GM21447 (cell line): ENCODE results near the gene SP6.

Experiments
- ATAC-seq: cut with Tn5 transposase; IDR thresholded peaks from one replicate; pipeline ENCODE4 v1.9.1; 2021; ENCODE audit not compliant: unreplicated experiment

The SP6 gene

DNA sequence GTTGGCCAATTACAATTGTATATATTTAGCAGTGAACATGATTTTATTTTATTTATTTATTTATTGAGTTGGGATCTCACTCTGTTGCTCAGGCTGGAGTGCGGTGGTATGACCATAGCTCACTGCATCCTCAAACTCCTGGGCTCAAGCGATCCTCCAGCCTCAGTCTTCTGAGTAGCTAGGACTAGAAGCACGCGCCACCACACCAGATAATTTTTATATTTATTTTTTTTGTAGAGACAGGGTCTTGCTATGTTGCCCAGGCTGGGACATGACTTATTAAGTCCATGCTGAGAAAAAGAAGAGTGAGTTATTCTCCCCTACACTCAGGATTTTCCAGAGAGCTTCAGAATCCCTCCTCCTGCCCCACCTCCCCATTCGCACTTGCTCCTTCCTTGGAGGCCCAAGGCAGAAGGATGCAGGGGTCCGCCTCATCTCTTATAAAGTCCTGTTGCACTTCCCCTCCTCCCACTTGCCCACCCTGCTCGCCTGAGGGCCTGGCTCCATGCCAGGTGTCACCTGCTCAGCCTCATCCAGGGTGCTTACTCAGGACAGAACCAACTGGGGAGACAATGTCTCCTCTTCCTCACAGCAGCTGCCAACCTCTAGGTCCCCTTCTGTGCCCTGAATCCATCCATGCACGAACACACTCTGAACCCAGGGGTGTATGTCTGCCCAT is 29.0 kb upstream of the SP6 start:
- no peak for ATAC-seq

DNA sequence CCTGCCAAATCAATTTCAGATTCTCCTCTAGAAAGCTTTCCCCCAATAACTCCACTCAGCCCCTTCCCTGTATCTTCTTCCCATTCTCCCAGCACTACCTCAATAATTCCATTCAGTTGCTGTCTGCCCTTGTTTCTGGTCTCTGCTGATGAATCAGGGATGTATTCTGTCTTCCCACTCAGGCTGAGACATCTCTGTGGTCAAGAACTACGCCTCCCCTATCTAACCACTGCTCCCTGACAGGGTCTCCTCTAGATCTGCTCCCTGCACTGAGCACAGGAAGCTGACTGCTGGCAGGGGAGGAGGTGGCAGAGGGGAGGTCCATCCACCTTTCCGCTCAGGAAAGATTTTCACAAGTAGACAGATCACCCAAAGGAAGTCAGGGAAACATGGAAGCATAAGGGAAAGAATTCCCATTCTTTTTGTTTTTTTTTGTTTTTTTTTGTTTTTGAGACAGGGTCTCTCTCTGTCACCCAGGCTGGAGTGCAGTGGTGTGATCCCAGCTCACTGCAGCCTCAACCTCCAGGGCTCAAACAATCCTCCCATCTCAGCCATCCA is 28.1 kb upstream of the SP6 start:
- ATAC-seq, result no peak

GRCh38 chr17:47878203-47879027 is 27.5 kb upstream of the SP6 start:
- no peak for ATAC-seq

DNA sequence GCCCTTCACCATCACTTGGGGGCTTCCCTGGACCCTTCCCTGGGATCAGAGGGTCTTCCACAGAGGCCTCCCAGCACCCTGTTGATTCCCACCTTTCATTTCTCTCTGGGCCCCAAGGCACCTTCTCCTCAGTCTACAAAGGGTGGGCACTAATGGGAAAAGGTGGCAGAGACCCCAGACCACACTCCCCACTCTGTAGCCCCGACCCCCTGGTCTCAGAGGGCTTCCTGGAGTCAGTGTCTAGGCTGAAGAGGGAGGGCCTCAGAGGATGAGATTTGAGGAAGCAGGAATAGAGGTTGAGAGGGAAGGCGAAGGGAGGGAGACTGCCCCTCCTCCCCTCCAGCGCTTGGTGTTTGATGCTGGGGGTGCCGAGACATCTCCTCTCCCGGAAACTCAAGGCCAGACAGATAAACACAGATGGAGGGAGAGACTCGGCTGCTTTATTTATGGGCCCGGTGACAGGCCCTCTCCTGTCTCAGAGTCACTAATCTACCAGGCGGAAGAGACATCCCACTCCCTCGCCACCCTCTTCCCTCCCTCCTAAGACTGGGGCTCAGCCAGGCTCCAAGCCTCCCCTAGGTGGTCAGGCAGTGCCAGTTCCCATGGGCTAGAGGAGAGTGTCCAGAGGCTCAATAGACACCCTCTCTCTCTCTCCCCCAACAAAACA is 26.5 kb upstream of the SP6 start:
- ATAC-seq, result no peak

DNA sequence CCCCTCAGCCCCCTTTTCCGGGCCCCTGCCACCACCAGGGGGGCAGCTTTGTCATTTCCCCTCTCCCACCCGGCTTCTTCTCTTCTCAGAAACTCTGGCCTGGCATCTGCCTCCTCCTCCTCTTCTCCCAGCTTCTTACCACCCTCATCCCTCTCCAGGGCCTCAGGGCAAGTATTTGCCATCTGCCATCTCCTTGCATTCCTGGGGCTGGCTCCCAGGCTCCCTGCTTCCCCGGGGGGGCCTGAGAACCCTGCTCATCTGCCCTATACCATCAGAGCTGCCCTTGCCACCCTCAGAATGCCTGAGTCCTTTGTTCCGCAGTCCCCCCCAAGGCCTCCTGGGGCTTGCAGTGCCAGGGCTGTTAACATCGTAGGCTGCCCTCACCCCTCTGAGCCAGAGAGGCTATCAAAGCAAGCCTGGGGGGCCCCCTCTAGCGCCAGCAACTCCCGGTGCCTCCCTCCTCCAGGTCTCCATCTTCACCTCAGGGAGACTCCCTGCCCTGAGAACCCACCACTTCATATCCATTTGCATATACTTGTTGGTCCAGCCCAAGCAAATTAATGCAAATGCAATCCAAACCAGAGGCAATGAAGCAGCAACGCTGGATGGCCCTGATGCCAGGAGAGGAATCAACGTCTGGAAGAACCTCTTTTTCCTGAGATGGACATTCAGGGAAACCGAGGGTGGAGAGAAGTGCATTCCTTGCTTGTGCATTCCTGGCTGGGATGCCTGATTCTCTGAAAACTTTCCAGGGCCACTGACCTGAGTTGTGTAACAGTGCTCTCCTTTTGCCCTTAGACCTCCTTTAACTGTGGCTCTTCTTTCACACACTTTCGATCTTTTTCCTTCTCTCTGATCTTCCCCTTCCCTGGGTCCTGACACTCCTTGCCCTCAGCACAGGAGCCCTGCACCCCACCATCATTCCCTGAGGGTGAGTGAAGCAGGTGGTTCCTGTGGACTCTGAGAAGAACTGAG is 24.3 kb upstream of the SP6 start:
- ATAC-seq, result no peak

DNA sequence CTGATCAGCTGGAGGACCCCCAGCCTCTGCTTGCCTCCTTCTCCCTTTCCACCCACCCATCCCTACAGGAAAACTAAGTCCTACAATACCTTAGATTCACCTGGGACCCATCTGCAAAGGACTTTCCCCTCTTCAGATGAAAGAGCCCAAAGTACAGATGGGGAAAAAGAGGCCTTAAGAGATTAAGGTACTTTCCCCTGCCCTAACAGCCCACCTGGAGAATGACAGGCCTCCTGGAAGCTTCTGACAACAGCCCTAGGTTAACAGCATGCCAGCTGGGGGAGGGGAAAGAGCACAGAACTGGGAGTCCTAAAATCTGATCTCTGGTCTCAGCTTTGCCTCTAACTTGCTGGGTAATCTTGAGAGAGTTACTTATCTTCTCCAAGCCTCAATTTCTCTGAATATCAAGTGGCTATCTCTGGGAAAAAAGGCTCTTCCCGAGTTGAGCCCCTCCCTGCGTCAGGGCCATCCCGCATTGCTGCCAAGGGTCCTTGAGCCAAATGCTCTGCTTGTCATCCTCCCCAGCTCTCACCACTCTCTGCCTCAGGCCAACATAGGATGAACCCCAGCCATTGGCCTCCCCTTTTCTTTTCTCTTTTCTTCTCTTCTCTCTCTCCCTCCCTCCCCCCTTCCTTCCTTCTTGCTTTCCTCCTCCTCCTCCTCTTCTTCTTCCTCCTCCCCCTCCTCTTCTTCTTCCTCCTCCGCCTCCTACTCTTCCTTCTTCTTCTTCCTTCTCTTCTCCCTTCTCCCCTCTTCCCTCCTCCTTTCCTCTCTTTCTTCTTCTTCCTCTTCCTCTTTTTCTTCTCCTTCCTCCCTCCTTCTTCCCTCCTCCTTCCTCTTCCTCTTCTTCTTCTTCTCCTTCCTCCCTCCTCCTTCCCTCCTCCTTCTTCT is 22.5 kb upstream of the SP6 start:
- no peak for ATAC-seq

DNA sequence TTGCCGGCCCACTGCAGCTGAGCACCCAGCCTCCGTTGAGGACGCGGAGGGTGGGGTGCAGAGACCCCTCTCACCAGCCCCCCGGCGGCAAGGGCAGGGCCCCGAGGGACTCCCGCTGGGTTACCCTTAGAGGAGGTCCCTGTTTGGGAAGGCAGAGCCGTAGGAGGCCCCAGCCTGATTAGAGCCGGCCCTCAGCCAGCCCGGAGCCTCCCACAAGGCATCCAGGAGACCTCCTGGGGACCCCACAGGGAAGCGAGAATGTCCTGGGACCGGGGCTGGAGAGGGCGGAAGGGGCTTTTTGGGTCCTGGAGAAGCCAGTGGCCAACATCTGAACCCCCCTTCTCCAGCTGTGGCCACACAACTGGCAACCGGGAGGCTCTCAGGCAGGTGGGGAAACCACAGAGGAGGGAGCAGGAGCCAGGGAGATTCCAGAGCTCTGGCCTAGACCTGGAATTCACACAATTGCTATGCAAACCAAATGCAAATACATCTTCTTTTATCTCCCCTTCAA is 21.7 kb upstream of the SP6 start:
- ATAC-seq, result no peak

DNA sequence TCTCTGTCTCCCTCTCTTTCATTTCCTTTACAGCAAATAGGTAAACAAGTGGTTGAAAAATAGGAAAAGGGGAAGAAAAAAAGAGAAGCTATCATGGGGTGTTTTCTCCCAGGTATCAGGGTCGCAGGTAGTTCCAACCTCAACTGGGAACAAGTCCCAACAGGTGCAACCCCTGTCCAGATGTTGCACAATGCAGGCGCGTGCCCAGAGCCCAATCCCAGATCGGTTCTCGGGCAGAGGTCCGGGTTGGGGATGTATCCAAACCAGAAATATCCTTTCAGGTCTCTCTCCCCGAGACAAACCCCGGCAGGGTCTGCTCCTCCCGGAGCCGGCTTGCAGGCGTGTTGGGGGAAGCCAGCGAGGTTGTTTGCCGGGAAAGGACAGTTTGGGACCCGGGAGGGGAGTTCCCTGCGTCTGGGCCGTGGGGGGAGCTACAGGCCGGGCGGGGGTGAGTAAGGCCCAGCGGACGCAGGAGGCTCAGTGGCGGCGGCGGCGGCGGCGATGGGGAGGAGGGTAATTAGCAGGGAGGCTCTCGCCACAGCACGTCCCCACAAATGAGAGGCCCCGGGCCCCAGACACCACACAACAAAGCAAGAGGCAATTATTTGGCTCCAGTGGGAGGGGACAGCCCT is 21.2 kb upstream of the SP6 start:
- no peak for ATAC-seq

DNA sequence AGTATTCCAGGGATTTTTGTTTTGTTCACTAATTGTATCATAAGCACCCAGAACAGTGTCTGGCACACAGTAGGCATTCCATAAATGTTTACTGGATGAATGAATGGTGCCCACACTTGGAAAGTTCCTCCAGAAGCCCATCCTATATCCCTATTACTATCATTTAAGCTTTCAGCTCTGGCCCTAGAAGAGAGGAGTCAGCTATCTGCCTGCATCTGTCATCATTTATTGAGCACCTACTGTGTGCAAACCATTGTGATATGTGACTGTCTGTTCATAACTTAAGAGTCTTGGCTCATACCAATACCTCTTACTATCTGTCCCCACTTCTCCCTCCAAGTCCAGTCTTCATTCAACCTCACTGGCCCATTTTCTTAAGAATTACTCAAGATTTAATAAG is 20.1 kb upstream of the SP6 start:
- ATAC-seq, result no peak

GRCh38 chr17:47870056-47870455 is 19.1 kb upstream of the SP6 start:
- ATAC-seq, result no peak

DNA sequence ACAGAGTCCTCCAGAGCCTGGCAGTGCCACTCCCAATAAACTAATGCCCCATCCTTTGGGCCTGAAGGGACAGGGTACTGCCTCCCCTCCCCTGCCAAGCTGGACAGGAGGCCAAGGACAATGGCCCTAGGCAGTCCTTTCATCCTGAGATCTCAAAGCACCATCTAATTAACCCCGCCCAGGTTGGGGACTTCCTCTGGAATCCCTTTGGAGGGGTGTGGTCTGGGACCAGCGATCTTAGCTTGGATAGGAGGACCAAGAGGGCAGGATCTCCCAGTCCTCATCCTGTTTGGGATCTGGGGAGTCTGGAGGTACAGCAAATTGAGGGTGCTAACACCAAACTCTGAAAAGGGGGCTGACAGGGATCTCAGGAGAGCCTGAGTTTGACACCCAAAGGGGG is 18.2 kb upstream of the SP6 start:
- no peak for ATAC-seq

- no peak for ATAC-seq
Measured at GRCh38 chr17:47867813-47868533, 17.0 kb upstream of the SP6 start.

- ATAC-seq, result no peak
Measured at GRCh38 chr17:47866941-47867340, 16.0 kb upstream of the SP6 start.

DNA sequence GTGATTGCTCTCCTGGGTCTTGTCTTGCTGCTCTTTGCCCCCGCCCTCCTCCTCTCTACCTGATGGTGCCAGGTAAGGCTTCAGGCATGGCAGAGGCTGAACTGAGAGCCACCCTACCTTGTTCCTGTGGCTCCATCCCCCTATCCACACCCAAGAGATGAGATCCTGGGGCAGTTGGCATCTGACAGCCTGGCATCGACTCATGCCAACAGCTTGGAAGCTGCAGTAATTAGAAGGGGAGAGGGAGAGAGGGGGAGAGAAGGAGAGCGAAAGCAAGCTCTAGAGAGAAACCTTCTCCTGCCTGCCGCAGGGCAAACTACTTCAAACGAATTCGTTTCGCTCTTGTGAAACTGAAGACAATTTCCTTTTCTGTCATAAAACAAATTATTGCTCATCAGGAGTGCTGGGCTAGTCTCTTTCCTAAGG is 13.8 kb upstream of the SP6 start:
- ATAC-seq, result no peak

DNA sequence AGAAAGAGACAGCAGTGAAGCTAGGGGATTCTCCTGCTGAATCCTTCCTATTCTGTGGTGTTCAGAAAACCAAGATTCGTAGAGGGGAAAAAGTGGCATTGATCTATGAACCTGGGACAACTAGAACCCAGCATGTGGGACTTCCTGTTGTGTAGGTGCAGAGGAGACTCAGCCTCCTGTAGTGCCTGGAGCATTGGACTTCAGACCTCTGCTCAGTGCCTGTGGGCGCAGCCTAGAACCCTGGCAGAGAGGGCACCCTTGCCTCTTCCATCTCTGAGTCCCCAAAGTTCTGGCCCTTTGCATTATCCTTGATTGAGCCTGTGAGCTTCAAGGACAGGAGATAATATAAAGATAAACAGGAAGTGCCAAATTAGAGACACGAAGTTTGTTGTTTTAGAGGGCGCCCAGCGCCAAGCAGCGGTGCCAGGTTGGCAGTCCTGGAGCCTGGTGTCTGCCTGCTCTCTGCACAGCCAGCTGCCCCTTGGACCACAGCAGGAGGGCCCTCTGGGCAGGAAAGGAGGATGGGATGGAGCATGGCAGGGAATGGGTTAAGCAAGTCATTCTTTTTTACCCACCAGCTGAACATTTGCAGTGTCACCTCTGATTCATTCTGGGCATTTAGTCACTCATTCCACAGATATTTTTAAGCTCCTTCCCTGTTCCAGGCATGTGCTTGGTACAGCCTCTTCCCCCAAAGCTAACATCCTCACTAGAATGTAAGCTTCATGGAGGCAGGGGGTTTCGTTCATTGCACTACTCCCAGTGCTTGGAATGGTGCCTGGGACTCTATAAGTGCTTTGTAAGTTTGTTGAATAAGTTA is 11.9 kb upstream of the SP6 start:
- no peak for ATAC-seq

GRCh38 chr17:47860386-47860785 is 9.4 kb upstream of the SP6 start:
- no peak for ATAC-seq
